Tibial artery (tissue), 4 donors: Measurements from ENCODE around the gene IRF3.

Source experiments
- DNase-seq, 2 donors: peaks; one replicate each; pipeline ENCODE4 v3.0.0-alpha.2; 2019
- H3K27ac ChIP-seq, 2 donors: fragments of 200-600 bp; sonication (generic) in 1 of 2; 1 replicate in 1 of 2; 2 replicates in 1 of 2; pipeline ENCODE4 v1.5.1; 2018 to 2019; ENCODE audit warnings: mild to moderate bottlenecking in 1 of 2
- H3K27me3 ChIP-seq, 2 donors: fragments of 200-600 bp; sonication (generic) in 1 of 2; one replicate each; pipeline versions ENCODE4 v1.5.1 to v1.6.0; 2016 to 2019
- H3K36me3 ChIP-seq, 3 donors: fragments of 200-600 bp; sonication (generic) in 2 of 3; one replicate each; pipeline ENCODE4 v1.5.1; 2016 to 2019; ENCODE audit warnings: mild to moderate bottlenecking in 2 of 3
- H3K4me1 ChIP-seq, 4 donors: fragments of 200-600 bp; sonication (generic) in 2 of 4; 1 replicate in 3 of 4; 2 replicates in 1 of 4; pipeline ENCODE4 v1.5.1; 2016 to 2019
- H3K4me3 ChIP-seq, 2 donors: fragments of 200-600 bp; sonication (generic) in 1 of 2; 1 replicate in 1 of 2; 2 replicates in 1 of 2; pipeline ENCODE4 v1.5.1; 2018 to 2019; ENCODE audit warnings: mild to moderate bottlenecking in 2 of 2
- H3K9me3 ChIP-seq, 3 donors: fragments of 200-600 bp; sonication (generic) in 1 of 3; one replicate each; pipeline ENCODE4 v1.5.1; 2016 to 2019
- CTCF ChIP-seq, 2 experiments: fragments of 200-600 bp in 1 of 2; fragments of 450-650 bp in 1 of 2; IDR thresholded peaks; one replicate each; pipeline ENCODE4 v1.5.1; 2017 to 2019; ENCODE audit warnings: antibody characterized with exemption in 2 of 2, mild to moderate bottlenecking in 1 of 2, moderate library complexity in 1 of 2
- intact Hi-C: fragments of 100-400 bp; cut with DNase I; formaldehyde crosslinking; loops from one replicate; pipeline ENCODE4 v1.15.0; 2023; ENCODE audit warnings: low total_unique reads

IRF3 gene

GRCh38 chr19:49658139-49658517 lies 7.5 kb downstream of the IRF3 start:
- no peak for TF ChIP-seq CTCF (IDR thresholded peaks at IDR 0.05)
- Histone ChIP-seq H3K4me1 (peaks cover 0 to under 1% (median 0%) of the 10 kb centered on the region in 4 donors), H3K27ac (no peak overlapping the region), H3K36me3 (peaks cover 75 to 100% (median 100%) of the 10 kb centered on the region in 3 donors), H3K27me3 (no peaks in the 10 kb centered on the region), H3K4me3 (no peak overlapping the region), H3K9me3 (no peaks in the 10 kb centered on the region)
- no peak for DNase-seq
- intact Hi-C loops: no loop called here

- Histone ChIP-seq H3K4me1 (no peaks in the 10 kb centered on the region), H3K27me3 (no peaks in the 10 kb centered on the region), H3K36me3 (peaks cover 78 to 100% (median 100%) of the 10 kb centered on the region in 3 donors), H3K4me3 (no peak overlapping the region), H3K9me3 (no peaks in the 10 kb centered on the region), H3K27ac (no peak overlapping the region)
- TF ChIP-seq CTCF (IDR thresholded peaks at IDR 0.05): no peak
- intact Hi-C loops: no loop called here
- DNase-seq: no peak
Observed at GRCh38 chr19:49657493-49658138, 8.0 kb downstream of the IRF3 start.

GRCh38 chr19:49656456-49657109 lies 9.1 kb downstream of the IRF3 start:
- DNase-seq: no peak
- Histone ChIP-seq H3K36me3 (peaks cover 73 to 100% (median 95%) of the 10 kb centered on the region in 3 donors), H3K4me1 (no peaks in the 10 kb centered on the region), H3K4me3 (no peak overlapping the region), H3K27me3 (no peaks in the 10 kb centered on the region), H3K27ac (no peak overlapping the region), H3K9me3 (no peaks in the 10 kb centered on the region)
- TF ChIP-seq CTCF (IDR thresholded peaks at IDR 0.05): no peak
- intact Hi-C loops: no loop called here

GRCh38 chr19:49655570-49656455 lies 9.8 kb downstream of the IRF3 start:
- H3K36me3 ChIP-seq: peaks cover 74 to 100% (median 95%) of the 10 kb centered on the region in 3 donors
- no peak for DNase-seq
- no peaks in the 10 kb centered on the region for H3K27me3 ChIP-seq
- no peaks in the 10 kb centered on the region for H3K9me3 ChIP-seq
- H3K4me1 ChIP-seq: no peaks in the 10 kb centered on the region
- H3K27ac ChIP-seq: no peak overlapping the region
- no peak overlapping the region for H3K4me3 ChIP-seq
- no peak for TF ChIP-seq CTCF (IDR thresholded peaks at IDR 0.05)
- intact Hi-C loops: no loop called here

GRCh38 chr19:49654581-49654980 lies 11.1 kb downstream of the IRF3 start:
- intact Hi-C loops: no loop called here
- H3K9me3 ChIP-seq: no peaks in the 10 kb centered on the region
- no peak for DNase-seq
- no peak overlapping the region for H3K4me3 ChIP-seq
- no peak overlapping the region for H3K27ac ChIP-seq
- H3K27me3 ChIP-seq: no peaks in the 10 kb centered on the region
- H3K36me3 ChIP-seq: peaks cover 75 to 100% (median 95%) of the 10 kb centered on the region in 3 donors
- H3K4me1 ChIP-seq: no peaks in the 10 kb centered on the region
- TF ChIP-seq CTCF (IDR thresholded peaks at IDR 0.05): no peak
